WTC11 (cell line): Measurements from ENCODE around the gene RARA. TPM values are rescaled to one million over a fixed set of nuclear protein-coding genes. Genes with fewer than 3 reads are reported as not detected.
A peak's percentile ranks its signal among the peaks of the same experiment; 100 is the strongest.

ENCODE experiments used
- ATAC-seq: fragments of 200-7000 bp; cut with Tn5 transposase; 2 replicates; pipeline ENCODE4 v1.10.0; 2021; ENCODE audit warnings: mild to moderate bottlenecking, moderate library complexity
- CTCF ChIA-PET: fragments of 300-600 bp; sonication (Branson Sonifier 250); formaldehyde crosslinking; loops from one replicate; lab custom pipeline; 2021; ENCODE audit warnings: antibody characterized with exemption; lab: Charles Lee
- POLR2A ChIA-PET: fragments of 350-600 bp; sonication (Branson Sonifier 250); formaldehyde crosslinking; loops from one replicate; lab custom pipeline; 2021; ENCODE audit warnings: antibody characterized with exemption; lab: Charles Lee
- DNase-seq: peaks from one replicate; pipeline ENCODE4 v3.0.0; 2021; ENCODE audit warnings: low spot score
- H3K27ac Mint-ChIP-seq: 2 replicates; pipeline ENCODE4 v1.8.0; 2021; ENCODE audit warnings: mixed read lengths
- H3K27me3 Mint-ChIP-seq: 2 replicates; pipeline ENCODE4 v1.8.0; 2021; ENCODE audit warnings: low read depth, mild to moderate bottlenecking, moderate library complexity, mixed read lengths
- H3K36me3 Mint-ChIP-seq: 2 replicates; pipeline ENCODE4 v1.8.0; 2021; ENCODE audit warnings: mixed read lengths
- H3K4me1 Mint-ChIP-seq: 2 replicates; pipeline ENCODE4 v1.8.0; 2022; ENCODE audit warnings: mixed read lengths
- H3K4me3 Mint-ChIP-seq: 2 replicates; pipeline ENCODE4 v1.8.0; 2021; ENCODE audit warnings: mild to moderate bottlenecking, moderate library complexity, mixed read lengths
- H3K9me3 Mint-ChIP-seq: 2 replicates; pipeline ENCODE4 v1.8.0; 2021; ENCODE audit warnings: mixed read lengths
- AR ChIP-seq: fragments of 250-450 bp; sonication (Bioruptor Pico); IDR thresholded peaks from 2 replicates; pipeline ENCODE4 v1.9.0; 2021; ENCODE audit warnings: mild to moderate bottlenecking
- ATF1 ChIP-seq: sonication (generic); formaldehyde crosslinking; IDR thresholded peaks from 2 replicates; pipeline ENCODE4 v1.8.1; 2023; ENCODE audit warnings: mild to moderate bottlenecking, moderate library complexity, missing genetic modification reagents
- CREB1 ChIP-seq: sonication (generic); formaldehyde crosslinking; IDR thresholded peaks from 2 replicates; pipeline ENCODE4 v1.8.0; 2023; ENCODE audit warnings: mild to moderate bottlenecking, missing genetic modification reagents
- E2F1 ChIP-seq: sonication (generic); formaldehyde crosslinking; IDR thresholded peaks from 2 replicates; pipeline ENCODE4 v1.8.0; 2022; ENCODE audit warnings: mild to moderate bottlenecking, missing genetic modification reagents
- ELF4 ChIP-seq: sonication (generic); formaldehyde crosslinking; IDR thresholded peaks from 2 replicates; pipeline ENCODE4 v1.8.1; 2022; ENCODE audit warnings: low read depth, mild to moderate bottlenecking, moderate library complexity, missing genetic modification reagents
- MYBL2 ChIP-seq: sonication (generic); formaldehyde crosslinking; IDR thresholded peaks from 2 replicates; pipeline ENCODE4 v1.8.1; 2023; ENCODE audit warnings: mild to moderate bottlenecking, moderate library complexity, missing genetic modification reagents
- NFYB ChIP-seq: sonication (generic); formaldehyde crosslinking; conservative IDR thresholded peaks from 2 replicates; pipeline ENCODE4 v1.8.0; 2022; ENCODE audit warnings: low read depth, missing genetic modification reagents
- NR1H2 ChIP-seq: sonication (generic); formaldehyde crosslinking; IDR thresholded peaks from 2 replicates; pipeline ENCODE4 v1.9.0; 2021; ENCODE audit warnings: mild to moderate bottlenecking, moderate library complexity, missing genetic modification reagents
- OVOL2 ChIP-seq: fragments of 250-450 bp; sonication (Bioruptor Pico); IDR thresholded peaks from 2 replicates; pipeline ENCODE4 v1.9.0; 2021; ENCODE audit warnings: mild to moderate bottlenecking, borderline replicate concordance
- SMAD3 ChIP-seq: sonication (generic); formaldehyde crosslinking; IDR thresholded peaks from 2 replicates; pipeline ENCODE4 v1.8.0; 2022; ENCODE audit warnings: missing genetic modification reagents, mild to moderate bottlenecking, borderline replicate concordance
- ZNF281 ChIP-seq: sonication (generic); formaldehyde crosslinking; IDR thresholded peaks from 2 replicates; pipeline ENCODE4 v1.8.0; 2023; ENCODE audit warnings: mild to moderate bottlenecking, missing genetic modification reagents
- ZNF317 ChIP-seq: sonication (generic); formaldehyde crosslinking; IDR thresholded peaks from 2 replicates; pipeline ENCODE4 v1.8.1; 2023; ENCODE audit warnings: low read depth, mild to moderate bottlenecking, moderate library complexity, missing genetic modification reagents, borderline replicate concordance
- ZNF416 ChIP-seq: fragments of 250-450 bp; sonication (Bioruptor Pico); IDR thresholded peaks from 2 replicates; pipeline ENCODE4 v1.9.0; 2021; ENCODE audit warnings: mild to moderate bottlenecking, inconsistent platforms
- ZNF423 ChIP-seq: fragments of 250-450 bp; sonication (Bioruptor Pico); IDR thresholded peaks from 2 replicates; pipeline ENCODE4 v2.1.2; 2022; ENCODE audit warnings: mild to moderate bottlenecking, moderate library complexity
- total RNA-seq: library from RNA; stranded (reverse); gene quantifications from 3 replicates; pipeline ENCODE4 v1.2.3, GENCODE V29; 2021
- TF ChIP-seq, protein P1 (sequence below): sonication (generic); formaldehyde crosslinking; IDR thresholded peaks from 2 replicates; pipeline ENCODE4 v1.8.0; 2022; ENCODE audit warnings: mild to moderate bottlenecking, missing genetic modification reagents
- TF ChIP-seq, protein P2 (sequence below): sonication (generic); formaldehyde crosslinking; IDR thresholded peaks from 2 replicates; pipeline ENCODE4 v1.8.1; 2023; ENCODE audit warnings: mild to moderate bottlenecking, missing genetic modification reagents
- TF ChIP-seq, protein P3 (sequence below): sonication (generic); formaldehyde crosslinking; IDR thresholded peaks from 2 replicates; pipeline ENCODE4 v1.8.1; 2022; ENCODE audit warnings: mild to moderate bottlenecking, moderate library complexity, missing genetic modification reagents

Gene RARA
- total RNA-seq, 1 experiment from 2014 or later = 20.7 TPM

GRCh38 chr17:40348136-40348504 lies 39.1 kb downstream of the RARA start:
- CTCF ChIA-PET = interaction anchor here (0.6 to 2.3 kb wide), 7 partner anchors 9 to 212 kb away, joined by 3 to 20 read pairs (median 6); no protein-coding TSS in a partner anchor
- POLR2A ChIA-PET = interaction anchor here (0.9 to 1.4 kb wide), 3 partner anchors 31 to 43 kb away, joined by 3 to 6 read pairs (median 4); partner anchors contain the start of gene RARA
- DNase-seq (no peak), ATAC-seq (peak; percentile 9; the same call in 1 of the 2 replicates)
- TF ChIP-seq, protein P1, sequence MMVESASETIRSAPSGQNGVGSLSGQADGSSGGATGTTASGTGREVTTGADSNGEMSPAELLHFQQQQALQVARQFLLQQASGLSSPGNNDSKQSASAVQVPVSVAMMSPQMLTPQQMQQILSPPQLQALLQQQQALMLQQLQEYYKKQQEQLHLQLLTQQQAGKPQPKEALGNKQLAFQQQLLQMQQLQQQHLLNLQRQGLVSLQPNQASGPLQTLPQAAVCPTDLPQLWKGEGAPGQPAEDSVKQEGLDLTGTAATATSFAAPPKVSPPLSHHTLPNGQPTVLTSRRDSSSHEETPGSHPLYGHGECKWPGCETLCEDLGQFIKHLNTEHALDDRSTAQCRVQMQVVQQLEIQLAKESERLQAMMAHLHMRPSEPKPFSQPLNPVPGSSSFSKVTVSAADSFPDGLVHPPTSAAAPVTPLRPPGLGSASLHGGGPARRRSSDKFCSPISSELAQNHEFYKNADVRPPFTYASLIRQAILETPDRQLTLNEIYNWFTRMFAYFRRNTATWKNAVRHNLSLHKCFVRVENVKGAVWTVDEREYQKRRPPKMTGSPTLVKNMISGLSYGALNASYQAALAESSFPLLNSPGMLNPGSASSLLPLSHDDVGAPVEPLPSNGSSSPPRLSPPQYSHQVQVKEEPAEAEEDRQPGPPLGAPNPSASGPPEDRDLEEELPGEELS (CRISPR knock-in tag) = no peak
- TF ChIP-seq CREB1 (CRISPR knock-in tag) = no peak
- no peak for TF ChIP-seq ZNF317
- TF ChIP-seq OVOL2 (CRISPR knock-in tag) = no peak
- no peak for TF ChIP-seq ZNF281 (CRISPR knock-in tag)
- TF ChIP-seq, protein P2, sequence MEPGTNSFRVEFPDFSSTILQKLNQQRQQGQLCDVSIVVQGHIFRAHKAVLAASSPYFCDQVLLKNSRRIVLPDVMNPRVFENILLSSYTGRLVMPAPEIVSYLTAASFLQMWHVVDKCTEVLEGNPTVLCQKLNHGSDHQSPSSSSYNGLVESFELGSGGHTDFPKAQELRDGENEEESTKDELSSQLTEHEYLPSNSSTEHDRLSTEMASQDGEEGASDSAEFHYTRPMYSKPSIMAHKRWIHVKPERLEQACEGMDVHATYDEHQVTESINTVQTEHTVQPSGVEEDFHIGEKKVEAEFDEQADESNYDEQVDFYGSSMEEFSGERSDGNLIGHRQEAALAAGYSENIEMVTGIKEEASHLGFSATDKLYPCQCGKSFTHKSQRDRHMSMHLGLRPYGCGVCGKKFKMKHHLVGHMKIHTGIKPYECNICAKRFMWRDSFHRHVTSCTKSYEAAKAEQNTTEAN = no peak
- TF ChIP-seq ZNF423 (CRISPR knock-in tag) = no peak
- no peak for TF ChIP-seq MYBL2 (CRISPR knock-in tag)
- no peak for TF ChIP-seq SMAD3
- TF ChIP-seq, protein P3, sequence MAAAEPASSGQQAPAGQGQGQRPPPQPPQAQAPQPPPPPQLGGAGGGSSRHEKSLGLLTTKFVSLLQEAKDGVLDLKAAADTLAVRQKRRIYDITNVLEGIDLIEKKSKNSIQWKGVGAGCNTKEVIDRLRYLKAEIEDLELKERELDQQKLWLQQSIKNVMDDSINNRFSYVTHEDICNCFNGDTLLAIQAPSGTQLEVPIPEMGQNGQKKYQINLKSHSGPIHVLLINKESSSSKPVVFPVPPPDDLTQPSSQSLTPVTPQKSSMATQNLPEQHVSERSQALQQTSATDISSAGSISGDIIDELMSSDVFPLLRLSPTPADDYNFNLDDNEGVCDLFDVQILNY (CRISPR knock-in tag) = no peak
- no peak for TF ChIP-seq ZNF416
- no peak for TF ChIP-seq AR (CRISPR knock-in tag)
- no peak for TF ChIP-seq ATF1 (CRISPR knock-in tag)
- TF ChIP-seq NFYB (CRISPR knock-in tag) = no peak
- no peak for TF ChIP-seq ELF4 (CRISPR knock-in tag)
- no peak for TF ChIP-seq NR1H2 (CRISPR knock-in tag)
- TF ChIP-seq E2F1 = no peak
- peaks cover 16% of the 10 kb centered on the region for H3K36me3 Mint-ChIP-seq
- peaks cover 46% of the 10 kb centered on the region for H3K27me3 Mint-ChIP-seq
- no peak overlapping the region for H3K27ac Mint-ChIP-seq
- peak overlapping the region; percentile 51 for H3K4me3 Mint-ChIP-seq
- no peaks in the 10 kb centered on the region for H3K9me3 Mint-ChIP-seq
- peaks cover 82% of the 10 kb centered on the region for H3K4me1 Mint-ChIP-seq
